ENCODE results near the gene HOXC13.

The HOXC13 gene

DNA sequence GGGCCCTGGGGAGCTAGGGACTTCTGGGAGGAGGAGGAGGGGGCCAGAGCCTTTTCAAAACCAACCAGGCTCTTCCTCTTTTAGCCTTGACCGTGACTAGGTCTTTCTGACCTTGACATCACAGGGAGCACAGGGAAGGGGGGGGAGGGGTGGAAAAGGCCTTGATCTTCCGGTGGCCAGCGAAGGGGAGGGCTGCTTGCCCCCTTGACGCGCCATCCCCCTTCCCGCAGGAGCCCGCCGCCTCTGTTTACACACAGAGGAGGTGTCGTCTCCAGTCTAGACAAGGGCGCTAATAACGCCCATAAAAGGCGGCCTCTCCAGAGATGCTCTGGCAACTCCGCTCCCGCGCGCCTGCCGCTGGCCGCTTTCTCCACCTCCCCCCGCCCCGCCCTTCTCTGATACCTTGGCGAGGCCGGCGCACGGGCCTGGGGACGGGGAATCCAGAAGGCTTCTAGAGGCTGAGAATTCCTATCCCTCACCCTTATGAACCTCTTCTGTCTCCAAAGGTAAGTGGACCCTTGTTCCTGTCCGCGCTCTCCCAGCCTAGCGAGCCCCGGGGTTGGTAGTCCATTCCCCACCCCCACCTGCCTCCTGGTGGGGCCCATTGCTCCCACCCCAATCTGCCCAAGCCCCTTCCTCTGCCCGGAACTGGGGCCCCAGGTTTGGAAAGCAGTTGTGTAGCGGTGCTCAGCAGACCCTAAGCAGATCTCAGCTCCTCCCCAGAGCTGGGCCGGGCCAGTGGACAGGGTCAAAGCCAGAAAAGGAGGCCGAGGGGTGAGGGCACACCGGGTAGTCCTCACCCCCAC, 11.2 kb downstream of the HOXC13 start:
- H3K9me3 ChIP-seq (ENCODE audit: control insufficient read depth in 2 of 2, low read length in 2 of 2), result no peaks in the 10 kb centered on the region
- H3K9ac ChIP-seq (ENCODE audit: low read depth in 1 of 2, low read length in 2 of 2), result no peak overlapping the region
- H3K36me3 ChIP-seq (ENCODE audit: control insufficient read depth in 2 of 2, insufficient read depth in 2 of 2, low read length in 2 of 2), result no peaks in the 10 kb centered on the region
- H3K4me1 ChIP-seq (ENCODE audit: control insufficient read depth in 2 of 2, insufficient read depth in 2 of 2, low read length in 2 of 2), result no peaks in the 10 kb centered on the region
- no peak overlapping the region for H3K27ac ChIP-seq (ENCODE audit: low read depth in 2 of 2, low read length in 2 of 2)
- peaks cover 86 to 90% of the 10 kb centered on the region in 2 donors for H3K27me3 ChIP-seq (ENCODE audit: control insufficient read depth in 2 of 2, insufficient read depth in 2 of 2, low read length in 2 of 2)
- H3K4me3 ChIP-seq (ENCODE audit: low read length in 2 of 2), result no peak overlapping the region

- peaks cover 82 to 88% of the 10 kb centered on the region in 2 donors for H3K27me3 ChIP-seq (ENCODE audit: control insufficient read depth in 2 of 2, insufficient read depth in 2 of 2, low read length in 2 of 2)
- H3K4me3 ChIP-seq (ENCODE audit: low read length in 2 of 2), result no peak overlapping the region
- no peak overlapping the region for H3K27ac ChIP-seq (ENCODE audit: low read depth in 2 of 2, low read length in 2 of 2)
- no peak overlapping the region for H3K9ac ChIP-seq (ENCODE audit: low read depth in 1 of 2, low read length in 2 of 2)
- H3K36me3 ChIP-seq (ENCODE audit: control insufficient read depth in 2 of 2, insufficient read depth in 2 of 2, low read length in 2 of 2), result no peaks in the 10 kb centered on the region
- H3K9me3 ChIP-seq (ENCODE audit: control insufficient read depth in 2 of 2, low read length in 2 of 2), result no peaks in the 10 kb centered on the region
- H3K4me1 ChIP-seq (ENCODE audit: control insufficient read depth in 2 of 2, insufficient read depth in 2 of 2, low read length in 2 of 2), result no peaks in the 10 kb centered on the region
These were observed 11.8 kb downstream of the HOXC13 start for GRCh38 chr12:53950437-53950773.

DNA sequence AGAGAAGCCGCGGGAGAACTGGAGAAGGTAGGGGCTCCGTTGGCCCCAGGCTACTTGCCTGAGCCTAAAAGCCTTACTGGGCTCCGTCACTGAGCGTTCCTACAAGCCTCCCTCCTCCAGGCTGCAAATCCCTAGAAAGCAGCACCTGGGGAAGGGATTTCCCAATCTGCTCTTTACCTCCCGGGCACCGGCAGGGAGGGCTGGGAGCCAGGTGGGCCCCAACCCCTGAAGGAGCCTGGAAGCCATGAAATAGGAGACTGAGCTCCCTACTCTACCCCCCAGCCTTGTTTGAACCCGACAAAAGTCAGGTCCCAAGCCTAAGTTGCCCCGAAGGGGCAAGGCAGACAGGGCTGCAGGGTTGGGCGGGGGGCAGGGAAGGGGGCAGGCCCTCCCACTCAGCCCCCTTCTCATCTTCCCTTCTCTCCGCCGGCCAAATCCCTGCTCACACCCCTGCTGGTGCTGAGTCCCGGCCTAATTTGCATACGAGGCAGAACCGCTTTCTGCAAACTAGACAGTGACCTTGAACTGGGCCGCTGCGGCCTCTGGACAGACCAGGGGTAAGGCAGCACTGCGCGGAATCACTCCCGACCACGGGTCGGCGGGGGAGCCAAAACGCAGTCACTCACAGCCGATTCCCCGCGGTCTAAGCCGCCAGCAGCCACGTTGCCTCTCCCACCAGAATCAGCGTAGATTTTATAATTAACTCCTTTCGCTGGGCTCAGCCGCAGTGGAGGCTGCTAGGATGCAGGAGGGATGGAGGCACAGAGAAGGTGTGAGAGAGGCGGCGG, 12.4 kb downstream of the HOXC13 start:
- H3K36me3 ChIP-seq (ENCODE audit: control insufficient read depth in 2 of 2, insufficient read depth in 2 of 2, low read length in 2 of 2), result no peaks in the 10 kb centered on the region
- no peak overlapping the region for H3K4me3 ChIP-seq (ENCODE audit: low read length in 2 of 2)
- H3K27me3 ChIP-seq (ENCODE audit: control insufficient read depth in 2 of 2, insufficient read depth in 2 of 2, low read length in 2 of 2), result peaks cover 82 to 88% of the 10 kb centered on the region in 2 donors
- H3K9me3 ChIP-seq (ENCODE audit: control insufficient read depth in 2 of 2, low read length in 2 of 2), result no peaks in the 10 kb centered on the region
- no peaks in the 10 kb centered on the region for H3K4me1 ChIP-seq (ENCODE audit: control insufficient read depth in 2 of 2, insufficient read depth in 2 of 2, low read length in 2 of 2)
- no peak overlapping the region for H3K27ac ChIP-seq (ENCODE audit: low read depth in 2 of 2, low read length in 2 of 2)
- no peak overlapping the region for H3K9ac ChIP-seq (ENCODE audit: low read depth in 1 of 2, low read length in 2 of 2)

GRCh38 chr12:53951577-53952334, 13.1 kb downstream of the HOXC13 start:
- H3K27me3 ChIP-seq (ENCODE audit: control insufficient read depth in 2 of 2, insufficient read depth in 2 of 2, low read length in 2 of 2), result peaks cover 82 to 87% of the 10 kb centered on the region in 2 donors

DNA sequence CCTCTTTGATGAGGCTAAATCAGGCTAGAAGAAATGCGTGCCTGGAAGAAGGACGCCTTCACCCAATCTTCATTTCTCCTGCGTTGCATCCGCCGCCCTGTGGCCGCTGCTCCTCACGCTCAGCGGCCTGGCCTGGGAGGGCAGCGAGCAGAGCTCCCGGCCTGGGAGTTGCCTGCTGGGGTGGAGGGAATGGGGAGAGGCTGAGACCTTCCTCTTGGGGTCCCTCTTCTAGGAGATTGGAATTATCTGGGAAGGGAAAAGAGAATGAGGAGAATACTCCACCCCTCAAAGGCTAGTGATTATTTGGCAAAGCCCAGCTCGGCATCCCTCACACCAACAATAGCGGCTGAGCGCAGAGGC, 13.7 kb downstream of the HOXC13 start:
- H3K27me3 ChIP-seq (ENCODE audit: control insufficient read depth in 2 of 2, insufficient read depth in 2 of 2, low read length in 2 of 2), result peaks cover 84 to 87% of the 10 kb centered on the region in 2 donors

More at GRCh38 chr12:53951577-53952334, 13.1 kb downstream of the HOXC13 start:
- Histone ChIP-seq H3K9ac (ENCODE audit: low read depth in 1 of 2, low read length in 2 of 2) (no peak overlapping the region), H3K36me3 (ENCODE audit: control insufficient read depth in 2 of 2, insufficient read depth in 2 of 2, low read length in 2 of 2) (no peaks in the 10 kb centered on the region), H3K27ac (ENCODE audit: low read depth in 2 of 2, low read length in 2 of 2) (no peak overlapping the region), H3K9me3 (ENCODE audit: control insufficient read depth in 2 of 2, low read length in 2 of 2) (no peaks in the 10 kb centered on the region), H3K4me3 (ENCODE audit: low read length in 2 of 2) (no peak overlapping the region), H3K4me1 (ENCODE audit: control insufficient read depth in 2 of 2, insufficient read depth in 2 of 2, low read length in 2 of 2) (no peaks in the 10 kb centered on the region)

DNA sequence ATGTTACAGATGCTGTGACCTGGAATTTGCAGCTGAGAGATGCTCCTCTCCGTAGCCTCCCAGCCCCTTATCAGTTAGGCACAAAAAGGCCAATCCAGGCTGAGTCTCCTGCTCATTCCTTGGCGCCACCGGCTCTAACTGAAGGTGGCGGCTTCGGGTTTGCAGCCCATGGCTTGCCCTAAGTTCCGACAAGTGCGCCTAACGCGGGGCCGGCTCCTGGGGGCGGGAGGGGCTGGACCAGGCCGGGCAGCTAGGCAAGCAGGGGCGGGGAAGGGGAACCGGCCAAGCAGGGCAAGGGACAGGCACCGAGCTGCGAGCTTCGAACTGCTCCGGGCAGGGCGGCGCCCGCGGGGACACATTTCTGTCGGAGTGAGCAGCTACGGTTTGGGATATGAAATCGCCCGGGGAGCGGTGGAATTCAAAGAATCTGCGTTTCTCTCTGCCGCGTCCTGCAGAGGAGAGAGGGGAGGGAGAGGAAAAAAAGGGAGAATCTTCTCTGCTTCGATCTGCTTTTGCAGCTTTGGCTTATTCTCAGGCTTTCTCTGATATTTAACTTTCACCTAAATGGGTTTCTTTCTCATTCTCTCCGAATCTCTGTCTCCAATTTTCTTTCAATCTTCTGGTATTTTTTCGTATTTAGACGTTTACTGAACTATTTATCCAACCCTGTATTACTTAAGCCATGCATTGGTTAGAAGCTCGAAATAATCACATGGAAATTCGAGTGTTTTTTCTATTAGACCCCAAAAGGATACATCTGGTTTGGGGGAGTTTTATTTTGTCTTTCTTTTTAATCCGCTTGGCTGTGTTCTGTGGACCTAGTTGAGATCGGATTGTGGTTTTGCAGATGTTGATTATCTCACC, 14.5 kb downstream of the HOXC13 start:
- Histone ChIP-seq H3K36me3 (ENCODE audit: control insufficient read depth in 2 of 2, insufficient read depth in 2 of 2, low read length in 2 of 2) (no peaks in the 10 kb centered on the region), H3K4me3 (ENCODE audit: low read length in 2 of 2) (no peak overlapping the region), H3K27me3 (ENCODE audit: control insufficient read depth in 2 of 2, insufficient read depth in 2 of 2, low read length in 2 of 2) (peaks cover 87 to 89% of the 10 kb centered on the region in 2 donors), H3K27ac (ENCODE audit: low read depth in 2 of 2, low read length in 2 of 2) (no peak overlapping the region), H3K9ac (ENCODE audit: low read depth in 1 of 2, low read length in 2 of 2) (no peak overlapping the region), H3K9me3 (ENCODE audit: control insufficient read depth in 2 of 2, low read length in 2 of 2) (no peaks in the 10 kb centered on the region), H3K4me1 (ENCODE audit: control insufficient read depth in 2 of 2, insufficient read depth in 2 of 2, low read length in 2 of 2) (no peaks in the 10 kb centered on the region)

More for the DNA sequence above, 13.7 kb downstream of the HOXC13 start:
- no peak overlapping the region for H3K27ac ChIP-seq (ENCODE audit: low read depth in 2 of 2, low read length in 2 of 2)
- H3K9me3 ChIP-seq (ENCODE audit: control insufficient read depth in 2 of 2, low read length in 2 of 2), result no peaks in the 10 kb centered on the region
- H3K9ac ChIP-seq (ENCODE audit: low read depth in 1 of 2, low read length in 2 of 2), result no peak overlapping the region
- H3K4me1 ChIP-seq (ENCODE audit: control insufficient read depth in 2 of 2, insufficient read depth in 2 of 2, low read length in 2 of 2), result no peaks in the 10 kb centered on the region
- H3K36me3 ChIP-seq (ENCODE audit: control insufficient read depth in 2 of 2, insufficient read depth in 2 of 2, low read length in 2 of 2), result no peaks in the 10 kb centered on the region
- H3K4me3 ChIP-seq (ENCODE audit: low read length in 2 of 2), result no peak overlapping the region

DNA sequence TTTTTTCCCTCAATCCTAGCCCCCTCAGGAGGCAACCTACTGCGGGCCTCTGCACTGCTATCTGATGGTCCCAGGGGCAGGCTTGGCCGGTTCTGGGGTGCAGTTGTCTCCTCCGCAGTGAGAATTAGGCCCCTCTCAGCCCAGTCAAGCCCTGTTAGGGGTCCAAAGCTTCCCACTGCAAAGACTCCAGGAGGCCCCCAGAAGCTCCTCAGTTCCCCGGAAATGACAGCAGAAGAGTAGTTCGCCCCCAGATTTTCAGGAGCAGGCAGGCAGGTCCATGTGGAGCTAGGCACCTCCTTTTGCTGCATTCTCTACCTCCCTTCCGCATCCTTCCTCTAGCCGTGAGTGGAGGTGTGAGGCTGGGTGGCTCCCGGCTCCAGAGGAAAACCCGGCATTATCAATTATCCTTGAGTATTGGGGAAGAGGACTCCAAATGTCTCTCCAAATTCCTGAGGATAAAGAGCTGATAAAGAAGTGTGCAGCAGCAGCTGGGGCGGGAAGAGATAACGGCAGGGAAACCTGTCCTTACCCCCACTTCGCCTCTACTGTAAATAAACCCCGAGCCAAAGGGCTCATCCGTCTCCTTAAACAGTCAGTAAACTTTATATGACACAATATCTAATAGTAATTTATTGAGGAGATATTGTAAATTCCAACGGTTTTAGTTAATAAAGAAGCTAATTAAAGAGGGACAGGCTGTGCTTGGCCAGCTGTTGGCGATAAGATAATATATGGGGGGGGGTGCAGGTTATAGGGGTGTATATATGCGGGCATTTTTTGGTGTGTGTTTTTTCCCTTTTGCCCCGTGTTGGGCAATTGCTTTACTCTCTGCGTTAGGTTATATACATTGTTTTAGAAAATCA, 15.4 kb downstream of the HOXC13 start:
- H3K36me3 ChIP-seq (ENCODE audit: control insufficient read depth in 2 of 2, insufficient read depth in 2 of 2, low read length in 2 of 2), result no peaks in the 10 kb centered on the region
- no peak overlapping the region for H3K27ac ChIP-seq (ENCODE audit: low read depth in 2 of 2, low read length in 2 of 2)
- no peak overlapping the region for H3K4me3 ChIP-seq (ENCODE audit: low read length in 2 of 2)
- H3K27me3 ChIP-seq (ENCODE audit: control insufficient read depth in 2 of 2, insufficient read depth in 2 of 2, low read length in 2 of 2), result peaks cover 86 to 89% of the 10 kb centered on the region in 2 donors
- H3K4me1 ChIP-seq (ENCODE audit: control insufficient read depth in 2 of 2, insufficient read depth in 2 of 2, low read length in 2 of 2), result no peaks in the 10 kb centered on the region
- H3K9me3 ChIP-seq (ENCODE audit: control insufficient read depth in 2 of 2, low read length in 2 of 2), result no peaks in the 10 kb centered on the region
- no peak overlapping the region for H3K9ac ChIP-seq (ENCODE audit: low read depth in 1 of 2, low read length in 2 of 2)

GRCh38 chr12:53954694-53955035, 16.0 kb downstream of the HOXC13 start, which contains the start of gene HOXC12:
Gene HOXC12 (plus strand): TSS chr12:53954903. CDS start chr12:53954930, 27 bp downstream.
- Histone ChIP-seq H3K4me1 (ENCODE audit: control insufficient read depth in 2 of 2, insufficient read depth in 2 of 2, low read length in 2 of 2) (no peaks in the 10 kb centered on the region), H3K4me3 (ENCODE audit: low read length in 2 of 2) (no peak within 1 kb of the TSS), H3K36me3 (ENCODE audit: control insufficient read depth in 2 of 2, insufficient read depth in 2 of 2, low read length in 2 of 2) (no peaks in the 10 kb centered on the region), H3K27ac (ENCODE audit: low read depth in 2 of 2, low read length in 2 of 2) (no peak within 1 kb of the TSS), H3K9me3 (ENCODE audit: control insufficient read depth in 2 of 2, low read length in 2 of 2) (no peaks in the 10 kb centered on the region), H3K9ac (ENCODE audit: low read depth in 1 of 2, low read length in 2 of 2) (no peak within 1 kb of the TSS), H3K27me3 (ENCODE audit: control insufficient read depth in 2 of 2, insufficient read depth in 2 of 2, low read length in 2 of 2) (peaks cover 86 to 90% of the 10 kb centered on the region in 2 donors)

All from mucosa of rectum (tissue), 2 donors.